HG03469 (cell line): ENCODE results near the gene FGFBP1.
"Not testable (repeated sequence)": the region's sequence is repeated elsewhere in the genome, so short reads cannot be mapped to it uniquely, and the experiment has no call there.

ENCODE experiments used
- ATAC-seq: cut with Tn5 transposase; IDR thresholded peaks from one replicate; pipeline ENCODE4 v1.9.1; 2021; ENCODE audit warnings: mild to moderate bottlenecking, moderate library complexity, moderate number of reproducible peaks; ENCODE audit not compliant: unreplicated experiment

The FGFBP1 gene

GRCh38 chr4:15947684-15948083 is 9.1 kb upstream of the FGFBP1 start:
- no peak for ATAC-seq

GRCh38 chr4:15945516-15945915 is 7.0 kb upstream of the FGFBP1 start:
- ATAC-seq = no peak

GRCh38 chr4:15944895-15945294 is 6.4 kb upstream of the FGFBP1 start:
- no peak for ATAC-seq

GRCh38 chr4:15942283-15942682 is 3.7 kb upstream of the FGFBP1 start:
- no peak for ATAC-seq

- no peak for ATAC-seq
Measured at GRCh38 chr4:15938182-15938581, 358 bp downstream of the FGFBP1 start.

- ATAC-seq = no peak
Measured at GRCh38 chr4:15936495-15936894, 2.0 kb downstream of the FGFBP1 start.

DNA sequence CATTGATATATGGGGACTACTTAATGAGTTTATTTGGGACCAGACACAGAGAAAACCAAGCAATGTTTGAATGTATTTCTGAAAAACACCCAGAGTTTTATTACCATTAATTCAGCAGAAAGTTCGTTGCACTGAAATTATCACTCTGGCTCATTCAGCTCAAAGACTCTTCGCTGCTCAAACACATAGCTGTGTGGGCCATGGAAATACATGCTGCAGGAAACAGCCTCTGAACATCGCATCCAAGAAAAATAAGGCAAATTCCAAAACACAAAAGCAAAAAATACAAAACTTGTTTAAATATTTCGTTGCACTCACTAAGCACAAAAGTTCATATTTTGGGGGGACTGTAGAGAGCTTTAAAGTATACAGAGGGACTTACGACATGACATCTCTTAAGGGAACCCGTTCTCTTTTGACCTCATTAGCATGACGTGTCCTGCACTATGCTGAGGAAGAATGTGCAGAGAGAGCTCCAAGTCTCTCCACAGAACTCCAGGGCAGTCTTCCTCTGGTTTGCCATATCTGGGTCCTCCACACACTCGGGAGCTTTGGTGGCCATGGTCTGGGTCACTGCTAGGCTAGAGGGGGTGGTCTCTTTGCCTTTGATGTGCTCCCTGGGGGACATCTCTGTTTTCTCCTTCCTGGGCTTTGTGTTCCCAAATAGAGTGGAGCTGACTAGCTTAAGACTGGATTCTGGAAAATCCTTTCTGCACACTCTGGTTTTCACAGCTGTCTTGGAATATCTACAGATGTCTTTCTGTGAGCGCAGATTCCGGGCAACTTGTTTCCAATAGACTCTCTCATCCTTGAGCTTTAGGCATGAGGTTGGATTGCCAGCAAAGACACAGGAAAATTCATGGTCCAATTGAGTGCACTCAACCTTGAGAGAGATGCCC is 2.8 kb downstream of the FGFBP1 start:
- no peak for ATAC-seq

- ATAC-seq = no peak
Measured at GRCh38 chr4:15934259-15934658, 4.3 kb downstream of the FGFBP1 start.

GRCh38 chr4:15931451-15932210 is 6.9 kb downstream of the FGFBP1 start:
- no peak for ATAC-seq

GRCh38 chr4:15930314-15930713 is 8.2 kb downstream of the FGFBP1 start:
- no peak for ATAC-seq

- ATAC-seq = no peak
Measured at GRCh38 chr4:15929540-15929939, 9.0 kb downstream of the FGFBP1 start.

- no peak for ATAC-seq
Measured at GRCh38 chr4:15928883-15929282, 9.7 kb downstream of the FGFBP1 start.

DNA sequence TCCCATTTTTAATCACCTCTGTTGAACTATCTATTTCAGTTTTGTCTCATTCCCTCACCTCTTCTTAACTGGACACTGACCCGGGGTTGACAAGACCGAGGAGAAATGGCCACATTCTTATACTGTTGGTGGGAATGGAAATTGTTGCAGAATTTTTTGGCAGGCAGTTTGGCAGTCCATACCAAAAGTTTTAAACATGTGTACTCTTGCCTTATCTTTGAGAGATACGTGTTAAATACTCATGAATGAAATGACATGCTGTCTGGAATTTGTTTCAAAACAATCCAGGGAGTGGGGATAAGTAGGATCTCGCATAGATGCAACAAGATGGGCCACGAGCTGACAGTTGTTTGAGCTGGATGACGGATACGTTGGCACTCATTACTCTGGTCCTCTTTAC is 12.1 kb downstream of the FGFBP1 start:
- ATAC-seq = no peak

DNA sequence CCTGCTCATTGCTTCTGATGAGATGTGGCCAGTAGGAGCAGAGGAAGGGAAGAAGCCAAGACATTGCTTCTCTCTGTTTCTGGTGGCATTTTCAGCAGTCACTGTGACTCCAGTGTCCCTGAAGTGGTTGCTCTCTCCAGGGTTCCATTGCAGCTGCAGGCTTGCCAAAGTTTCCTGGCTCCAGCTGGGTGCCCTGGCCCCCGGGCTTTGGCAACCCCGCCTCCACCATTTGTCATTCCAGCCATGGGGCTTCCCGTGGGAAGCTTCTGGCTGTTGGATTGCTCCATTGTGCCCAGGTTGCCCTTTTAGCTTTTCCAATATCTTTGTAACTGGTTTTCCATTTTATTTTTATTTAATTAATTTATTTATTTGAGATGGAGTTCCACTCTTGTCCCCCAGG is 12.7 kb downstream of the FGFBP1 start:
- ATAC-seq = no peak

DNA sequence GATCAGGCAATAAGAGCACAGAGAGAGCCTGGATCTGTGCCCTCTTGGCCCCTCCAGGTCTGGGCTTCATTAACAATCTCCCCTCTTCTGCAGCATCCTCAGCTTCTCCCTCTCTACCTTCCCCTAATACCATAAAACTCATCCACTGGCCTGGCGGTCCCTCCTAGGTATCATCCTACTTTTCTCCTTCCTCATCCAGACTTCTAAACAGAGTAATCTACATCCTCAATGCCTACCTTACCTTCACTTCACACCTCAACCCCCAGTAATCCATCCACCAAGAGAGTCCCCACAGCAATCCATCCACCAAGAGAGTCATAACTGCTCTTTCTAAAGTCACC is 17.0 kb downstream of the FGFBP1 start:
- ATAC-seq = no peak

DNA sequence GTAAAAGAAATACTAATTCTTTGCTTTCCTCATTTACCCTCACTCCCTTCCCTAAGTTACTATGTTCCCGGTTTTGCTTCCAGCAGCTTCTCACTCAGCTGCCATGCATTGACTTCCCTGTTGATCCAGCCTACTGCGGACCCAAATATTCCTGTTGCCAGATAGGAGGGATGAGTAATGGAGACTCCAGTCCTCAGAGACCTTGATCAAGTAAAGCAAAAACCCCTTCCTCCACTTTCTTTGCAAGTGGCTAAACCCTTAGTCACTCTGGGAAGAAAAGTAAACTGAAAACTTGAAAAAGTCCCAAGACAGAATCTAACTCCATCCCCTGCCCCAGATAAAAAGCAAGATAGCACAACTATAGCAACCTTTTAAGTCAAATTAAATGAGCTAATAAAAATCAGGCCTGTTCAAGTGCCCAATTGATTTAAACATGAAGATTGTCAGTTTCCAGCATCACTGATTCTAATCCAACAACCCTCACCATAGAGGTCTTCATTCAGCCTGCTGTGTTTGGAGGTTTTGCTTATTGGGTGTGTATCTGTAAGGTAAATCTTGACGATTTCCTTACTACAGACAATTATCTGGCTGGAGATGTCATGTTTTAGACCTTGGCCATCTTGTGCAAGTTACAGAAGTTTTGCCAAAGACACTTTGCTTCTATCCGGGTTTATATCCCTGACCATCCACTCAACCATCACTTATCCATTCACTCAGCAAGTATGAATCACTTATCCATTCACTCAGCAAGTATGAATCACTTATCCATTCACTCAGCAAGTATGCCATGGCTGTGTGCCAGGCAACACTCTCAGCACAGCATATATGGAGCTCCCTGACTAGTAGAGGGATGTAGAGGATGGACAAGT is 17.6 kb downstream of the FGFBP1 start:
- ATAC-seq = no peak

DNA sequence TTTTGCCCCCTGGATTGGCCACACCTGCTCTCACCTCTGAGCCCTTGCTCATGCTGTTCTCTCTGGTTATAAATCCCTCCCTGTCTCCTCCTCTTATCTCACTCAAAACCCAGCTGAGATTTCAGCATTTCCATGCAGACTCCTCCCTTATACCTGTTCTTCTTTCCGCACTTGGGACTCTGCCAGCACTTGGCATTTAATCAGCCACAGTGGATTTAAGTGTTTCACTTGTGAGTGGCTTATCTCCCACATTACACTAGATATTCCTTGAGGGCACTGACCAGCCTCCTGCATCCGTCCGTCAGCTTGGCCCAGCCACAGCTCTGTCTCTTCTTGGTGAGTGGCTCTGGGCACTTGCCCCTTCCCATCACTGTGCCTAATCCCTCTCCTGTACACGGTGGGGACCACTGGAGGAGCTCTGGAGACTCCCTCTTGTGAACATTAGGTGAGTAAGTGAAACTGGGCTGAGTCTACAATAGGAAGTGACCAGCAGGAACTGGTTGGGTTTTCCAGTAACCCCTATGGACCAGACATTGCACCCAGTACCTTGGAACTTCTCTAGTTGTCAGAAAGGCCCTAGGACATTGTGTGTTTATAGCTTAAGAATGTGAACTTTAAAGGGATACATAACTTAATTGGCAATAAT is 19.9 kb downstream of the FGFBP1 start:
- ATAC-seq = no peak

DNA sequence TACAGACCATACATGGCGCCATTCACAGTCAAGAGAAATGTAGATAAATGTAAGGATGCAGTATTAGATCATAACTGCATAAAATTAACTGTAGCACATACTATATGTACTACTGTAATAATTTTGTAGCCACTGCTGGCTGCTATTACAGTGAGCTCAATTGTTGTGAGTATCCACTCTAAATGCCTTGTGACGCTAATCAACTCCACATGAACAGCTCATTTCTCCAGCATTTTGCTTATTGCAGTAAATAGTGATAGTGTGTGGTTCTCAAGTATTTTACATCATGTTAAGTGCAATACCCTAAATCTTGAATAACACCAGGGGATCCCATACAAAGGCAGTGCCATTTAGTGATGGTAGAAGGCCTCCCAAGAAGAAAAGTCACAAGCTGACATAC is 21.2 kb downstream of the FGFBP1 start:
- ATAC-seq = no peak

- ATAC-seq = not testable (repeated sequence)
Measured at GRCh38 chr4:15916358-15916757, 22.2 kb downstream of the FGFBP1 start.

DNA sequence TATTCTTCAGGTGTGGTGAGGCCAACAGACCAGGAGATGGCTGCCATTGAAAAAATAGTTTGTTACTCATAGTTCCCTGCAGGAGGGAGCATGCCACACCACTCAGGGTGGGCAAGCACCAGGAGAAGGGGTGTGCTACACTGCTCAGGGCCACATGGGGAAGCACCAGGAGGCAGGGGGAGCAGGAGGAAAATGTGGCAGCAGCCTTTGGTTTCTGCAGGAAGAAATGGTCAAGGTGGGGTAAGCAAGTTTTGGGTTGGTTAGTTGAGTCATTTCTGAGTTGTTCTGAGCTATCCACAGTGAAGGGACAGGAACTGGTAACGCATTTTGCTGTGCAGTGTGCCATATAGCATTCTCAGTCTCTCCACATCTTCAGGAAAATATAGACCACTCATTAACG is 23.8 kb downstream of the FGFBP1 start:
- no peak for ATAC-seq

- ATAC-seq = no peak
Measured at GRCh38 chr4:15914291-15914690, 24.2 kb downstream of the FGFBP1 start.
